Measurements from ENCODE around the gene SPDEF. TPM values are rescaled to one million over a fixed set of nuclear protein-coding genes. Genes with fewer than 3 reads are reported as not detected.

The SPDEF gene
- total and polyA plus RNA-seq, 2 experiments from 2014 or later: 0.69 TPM; not detected in 1

GRCh38 chr6:34573567-34574183 is 17.5 kb upstream of the SPDEF start (continued):
- TF ChIP-seq REST (IDR thresholded peaks at IDR 0.05; ENCODE audit: unreplicated experiment) (no peak), CTCF (conservative IDR thresholded peaks at IDR 0.05; ENCODE audit: low read depth in 2 of 2) (no peak), POLR2AphosphoS5 (IDR thresholded peaks at IDR 0.05; ENCODE audit: low read depth) (no peak)

GRCh38 chr6:34572585-34572984 is 16.5 kb upstream of the SPDEF start:
- H3K27me3 ChIP-seq (ENCODE audit: insufficient read depth): no peaks in the 10 kb centered on the region
- peaks cover 25% of the 10 kb centered on the region for H3K4me1 Mint-ChIP-seq
- no peak overlapping the region for H3K4me3 ChIP-seq

More at GRCh38 chr6:34572585-34572984, 16.5 kb upstream of the SPDEF start:
- Histone ChIP-seq H3K4me1 (ENCODE audit: insufficient read depth) (peaks cover 15% of the 10 kb centered on the region), H3K36me3 (ENCODE audit: insufficient read depth) (no peaks in the 10 kb centered on the region), H3K79me2 (replicated peaks; ENCODE audit: insufficient read depth) (no peaks in the 10 kb centered on the region), H4K20me1 (replicated peaks; ENCODE audit: insufficient read depth) (0 out of 2 replicates have a peak, but pooled peaks cover 3% of the 10 kb centered on the region), H3K9me2 (ENCODE audit: insufficient read depth) (no peaks in the 10 kb centered on the region), H2AFZ (no peak overlapping the region), H3K4me2 (no peak overlapping the region), H3F3A (replicated peaks; ENCODE audit: low read depth) (no peaks in the 10 kb centered on the region), H3K27ac (ENCODE audit: low read depth) (no peak overlapping the region)
- H3K27ac Mint-ChIP-seq: no peak overlapping the region
- H3K27me3 Mint-ChIP-seq (ENCODE audit: insufficient read depth, low read depth, poor library complexity): peaks cover 16% of the 10 kb centered on the region
- DNase-seq (ENCODE audit: low spot score) (no peak), ATAC-seq (no peak)
- no peaks in the 10 kb centered on the region for H3K36me3 Mint-ChIP-seq (ENCODE audit: low read depth)
- TF ChIP-seq REST (IDR thresholded peaks at IDR 0.05; ENCODE audit: unreplicated experiment): no peak
- TF ChIP-seq ZNF114 (CRISPR knock-in tag; IDR thresholded peaks at IDR 0.05): no peak
- no peak for TF ChIP-seq ETS1 (IDR thresholded peaks at IDR 0.05)
- TF ChIP-seq EZH2 (IDR thresholded peaks at IDR 0.05; ENCODE audit: low read depth, unreplicated experiment): no peak
- no peaks in the 10 kb centered on the region; the same call in 1 of the 3 replicates for H3K9me3 Mint-ChIP-seq
- H3K4me3 Mint-ChIP-seq: no peak overlapping the region
